HG02840 (cell line): ENCODE results near the gene EFTUD2.
"Not testable (repeated sequence)": the region's sequence is repeated elsewhere in the genome, so short reads cannot be mapped to it uniquely, and the experiment has no call there.

Source experiments
- ATAC-seq: cut with Tn5 transposase; IDR thresholded peaks from one replicate; pipeline ENCODE4 v1.9.1; 2021; ENCODE audit warnings: mild to moderate bottlenecking, moderate library complexity, moderate number of reproducible peaks; ENCODE audit not compliant: unreplicated experiment, low FRiP score

The EFTUD2 gene

GRCh38 chr17:44825236-44825635 lies 74.0 kb downstream of the EFTUD2 start:
- not testable (repeated sequence) for ATAC-seq

GRCh38 chr17:44820631-44821212 lies 78.5 kb downstream of the EFTUD2 start:
- no peak for ATAC-seq

- ATAC-seq = not testable (repeated sequence)
These were observed 80.7 kb downstream of the EFTUD2 start for GRCh38 chr17:44818508-44818907.

GRCh38 chr17:44812263-44812662 lies 87.0 kb downstream of the EFTUD2 start:
- ATAC-seq = no peak

GRCh38 chr17:44808656-44809388 lies 90.4 kb downstream of the EFTUD2 start:
- not testable (repeated sequence) for ATAC-seq

- no peak for ATAC-seq
These were observed 91.1 kb downstream of the EFTUD2 start for GRCh38 chr17:44808156-44808555.

- ATAC-seq = no peak
These were observed 91.5 kb downstream of the EFTUD2 start for GRCh38 chr17:44807817-44808155.

- ATAC-seq = no peak
These were observed 92.0 kb downstream of the EFTUD2 start for GRCh38 chr17:44807093-44807816.

- no peak for ATAC-seq
These were observed 94.7 kb downstream of the EFTUD2 start for GRCh38 chr17:44804302-44805089.

- no peak for ATAC-seq
These were observed 97.4 kb downstream of the EFTUD2 start for GRCh38 chr17:44801880-44802279.
